Muscle of back (tissue), 11 donors: ENCODE results near the gene CLCN2. TPM values are rescaled to one million over a fixed set of nuclear protein-coding genes. Genes with fewer than 3 reads are reported as not detected.

Experiments
- DNase-seq, 3 donors: peaks; one replicate each; pipeline versions ENCODE4 v3.0.0 to v3.0.0-alpha.2; 2013
- polyA plus RNA-seq, 10 donors: library from polyadenylated mRNA; unstranded; fragments of 120-200 nt; gene quantifications; one replicate each; pipeline ENCODE4 v1.2.1, GENCODE V29; 2013; ENCODE audit not compliant: insufficient read length in 10 of 10

The CLCN2 gene
- polyA plus RNA-seq, 10 donors = 2.4 to 5.9 (median 3.2) TPM

- no peak for DNase-seq
Measured at GRCh38 chr3:184360929-184361531, 375 bp downstream of the CLCN2 start.

- DNase-seq = no peak
Measured at GRCh38 chr3:184360070-184360928, 1.1 kb downstream of the CLCN2 start.

GRCh38 chr3:184359610-184360009 is 1.8 kb downstream of the CLCN2 start:
- DNase-seq = no peak

- no peak for DNase-seq
Measured at GRCh38 chr3:184358921-184359350, 2.5 kb downstream of the CLCN2 start.

GRCh38 chr3:184358124-184358767 is 3.2 kb downstream of the CLCN2 start:
- no peak for DNase-seq

- no peak for DNase-seq
Measured at GRCh38 chr3:184357248-184358123, 3.9 kb downstream of the CLCN2 start.

GRCh38 chr3:184355261-184356040 is 6.0 kb downstream of the CLCN2 start:
- no peak for DNase-seq

- DNase-seq = no peak
Measured at GRCh38 chr3:184354754-184355153, 6.7 kb downstream of the CLCN2 start.

GRCh38 chr3:184354121-184354728 is 7.2 kb downstream of the CLCN2 start:
- peak in 1 of 3 donors; percentile 53 for DNase-seq

GRCh38 chr3:184353546-184353941 is 7.9 kb downstream of the CLCN2 start:
- DNase-seq = no peak

GRCh38 chr3:184352897-184353545 is 8.4 kb downstream of the CLCN2 start:
- DNase-seq = no peak

- DNase-seq = no peak
Measured at GRCh38 chr3:184352149-184352785, 9.1 kb downstream of the CLCN2 start.

- DNase-seq = no peak
Measured at GRCh38 chr3:184351511-184352148, 9.8 kb downstream of the CLCN2 start.

GRCh38 chr3:184350618-184351017 is 10.8 kb downstream of the CLCN2 start:
- no peak for DNase-seq

GRCh38 chr3:184349563-184350470 is 11.6 kb downstream of the CLCN2 start:
- DNase-seq = no peak

- no peak for DNase-seq
Measured at GRCh38 chr3:184348057-184348382, 13.4 kb downstream of the CLCN2 start.

- peak; percentile 33 to 79 (median 54) for DNase-seq
Measured at GRCh38 chr3:184347321-184348056, 13.9 kb downstream of the CLCN2 start.
